Gastroesophageal sphincter (tissue), 3 donors: ENCODE data around the gene ST3GAL6.

Experiments
- CTCF ChIP-seq, 4 experiments: fragments of 200-600 bp in 2 of 4; fragments of 450-650 bp in 2 of 4; sonication (generic) in 1 of 4; IDR thresholded peaks; one replicate each; pipeline ENCODE4 v1.5.1; 2017 to 2019; ENCODE audit warnings: antibody characterized with exemption in 4 of 4, mild to moderate bottlenecking in 2 of 4, moderate library complexity in 2 of 4
- EP300 ChIP-seq: sonication (generic); formaldehyde crosslinking; IDR thresholded peaks from one replicate; pipeline ENCODE4 v1.6.1; 2017; ENCODE audit warnings: antibody characterized with exemption, mild to moderate bottlenecking
- POLR2A ChIP-seq, 2 donors: fragments of 450-650 bp; IDR thresholded peaks; one replicate each; pipeline ENCODE4 v1.6.1; 2017; ENCODE audit warnings: antibody characterized with exemption in 2 of 2, mild to moderate bottlenecking in 2 of 2, moderate library complexity in 1 of 2
- POLR2AphosphoS5 ChIP-seq: sonication (generic); formaldehyde crosslinking; IDR thresholded peaks from one replicate; pipeline ENCODE4 v1.6.1; 2017; ENCODE audit warnings: antibody characterized with exemption

- TF ChIP-seq POLR2AphosphoS5 (no peak), CTCF (IDR thresholded peaks at IDR 0.05) (no peak), EP300 (no peak), POLR2A (IDR thresholded peaks at IDR 0.05) (no peak)
Observed at GRCh38 chr3:98730886-98731537, 32.1 kb upstream of the ST3GAL6 start.
